Measurements from ENCODE around the gene MPV17. TPM values are rescaled to one million over a fixed set of nuclear protein-coding genes. Genes with fewer than 3 reads are reported as not detected.

The MPV17 gene
- total RNA-seq, 6 experiments from 2014 or later: 72.5 to 89.8 (median 83.5) TPM

DNA sequence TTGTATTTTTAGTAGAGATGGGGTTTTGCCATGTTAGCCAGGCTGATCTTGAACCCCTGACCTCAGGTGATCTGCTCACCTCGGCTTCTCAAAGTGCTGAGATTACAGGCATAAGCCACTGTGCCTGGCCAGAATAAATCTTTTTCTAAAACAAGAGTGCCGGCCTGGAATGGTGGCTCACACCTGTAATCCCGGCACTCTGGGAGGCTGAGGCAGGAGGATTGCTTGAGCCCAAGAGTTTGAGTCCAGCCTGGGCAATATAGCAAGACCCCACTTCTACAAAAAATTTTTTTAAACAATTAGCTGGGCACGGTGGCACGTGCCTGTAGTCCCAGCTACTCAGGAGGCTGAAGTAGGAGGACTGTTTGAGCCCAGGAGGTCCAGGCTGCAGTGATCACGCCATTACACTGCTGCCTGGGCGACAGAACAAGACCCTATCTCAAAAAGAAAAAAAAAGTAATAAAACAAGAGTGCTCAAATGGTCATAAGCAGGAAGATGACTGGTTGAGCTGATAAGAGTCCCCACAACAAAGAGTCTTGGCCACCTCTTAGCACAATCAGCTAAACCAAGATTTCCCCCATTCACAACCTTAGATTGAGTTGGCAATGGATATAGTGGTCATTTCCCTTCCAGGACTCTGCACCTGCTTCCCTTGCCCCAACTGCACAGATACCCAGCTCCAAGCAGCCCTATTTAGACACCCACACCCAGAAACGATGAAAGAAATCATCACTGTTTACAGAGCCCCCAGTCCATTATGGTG is 8.8 kb downstream of the MPV17 start:
- Mint-ChIP-seq H3K4me1 (ENCODE audit: low read depth) (no peaks in the 10 kb centered on the region), H3K27me3 (ENCODE audit: insufficient read depth) (peaks cover 3% of the 10 kb centered on the region; the same call in 1 of the 2 replicates)

GRCh38 chr2:27312152-27312551 is 10.7 kb downstream of the MPV17 start:
- TF ChIP-seq CTCF (IDR thresholded peaks at IDR 0.05): no peak
- Mint-ChIP-seq H3K4me1 (ENCODE audit: low read depth) (no peaks in the 10 kb centered on the region), H3K27ac (no peak overlapping the region), H3K4me3 (no peak overlapping the region), H3K9me3 (no peaks in the 10 kb centered on the region), H3K27me3 (ENCODE audit: insufficient read depth) (peaks cover 9% of the 10 kb centered on the region), H3K36me3 (ENCODE audit: low read depth) (peaks cover 22% of the 10 kb centered on the region)
- DNase-seq: no peak

More for the DNA sequence above, 8.8 kb downstream of the MPV17 start:
- no peak for DNase-seq
- TF ChIP-seq CTCF (IDR thresholded peaks at IDR 0.05): no peak
- Mint-ChIP-seq H3K36me3 (ENCODE audit: low read depth) (peaks cover 16% of the 10 kb centered on the region), H3K9me3 (no peaks in the 10 kb centered on the region), H3K4me3 (no peak overlapping the region), H3K27ac (no peak overlapping the region)

- H3K4me1 Mint-ChIP-seq (ENCODE audit: low read depth): no peaks in the 10 kb centered on the region
- DNase-seq: no peak
- H3K4me3 Mint-ChIP-seq: no peak overlapping the region
- TF ChIP-seq CTCF (IDR thresholded peaks at IDR 0.05): no peak
- no peaks in the 10 kb centered on the region for H3K9me3 Mint-ChIP-seq
- no peak overlapping the region for H3K27ac Mint-ChIP-seq
- H3K36me3 Mint-ChIP-seq (ENCODE audit: low read depth): peaks cover 22% of the 10 kb centered on the region
- peaks cover 23% of the 10 kb centered on the region for H3K27me3 Mint-ChIP-seq (ENCODE audit: insufficient read depth)
These were observed 13.2 kb downstream of the MPV17 start for GRCh38 chr2:27309651-27310050.

- H3K27ac Mint-ChIP-seq: no peak within 1 kb of the TSS
- H3K36me3 Mint-ChIP-seq (ENCODE audit: low read depth): peaks cover 22% of the 10 kb centered on the region
- peak; percentile 17 for DNase-seq
- H3K27me3 Mint-ChIP-seq (ENCODE audit: insufficient read depth): peaks cover 21% of the 10 kb centered on the region
- no peak within 1 kb of the TSS for H3K4me3 Mint-ChIP-seq
- no peak for TF ChIP-seq CTCF (IDR thresholded peaks at IDR 0.05)
- no peaks in the 10 kb centered on the region for H3K9me3 Mint-ChIP-seq
- no peaks in the 10 kb centered on the region for H3K4me1 Mint-ChIP-seq (ENCODE audit: low read depth)
These were observed 14.5 kb downstream of the MPV17 start, which contains the start of gene UCN for GRCh38 chr2:27308359-27308881. TSS of gene UCN (minus strand) at chr2:27308445. CDS start at chr2:27307895, 550 bp downstream.

DNA sequence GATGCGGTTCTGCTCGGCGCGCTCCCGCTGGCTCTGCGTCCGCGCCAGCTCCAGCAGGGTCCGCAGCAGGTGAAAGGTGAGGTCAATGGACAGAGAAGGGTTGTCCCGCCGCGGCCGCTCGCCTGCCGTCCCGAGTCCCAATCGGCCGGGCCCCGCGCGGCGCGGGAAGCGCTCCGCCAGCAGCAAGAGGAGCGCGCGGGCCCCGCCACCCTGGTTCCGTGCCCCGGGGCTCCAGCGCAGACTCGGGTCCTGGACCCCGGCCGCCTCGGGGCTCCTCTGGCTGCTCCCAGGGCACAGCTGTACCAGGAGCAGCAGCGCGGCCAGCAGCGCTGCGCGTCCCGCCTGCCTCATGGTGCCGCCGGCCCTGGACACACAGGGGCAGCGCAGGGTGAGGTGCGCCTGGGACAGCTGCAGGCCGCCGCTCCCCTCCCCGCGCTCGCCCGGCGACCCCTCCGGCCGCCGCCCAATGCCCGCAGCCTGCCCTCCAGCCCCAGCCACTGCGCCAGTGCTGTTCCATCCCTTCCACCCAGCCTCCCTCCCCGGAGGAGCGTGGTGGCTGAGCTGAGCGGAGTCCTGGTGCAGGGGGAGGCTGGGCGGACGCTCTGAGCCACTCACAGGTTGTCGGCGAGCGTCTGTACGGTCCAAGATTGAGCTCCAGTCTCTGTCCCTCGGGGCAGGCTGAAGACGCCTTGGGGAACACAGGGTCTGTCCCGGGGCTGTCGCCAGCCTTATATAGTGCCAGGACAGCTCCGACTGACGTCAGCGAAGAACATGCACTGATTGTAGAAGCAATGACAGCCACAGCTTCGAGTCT is 15.1 kb downstream of the MPV17 start:
- no peaks in the 10 kb centered on the region for H3K9me3 Mint-ChIP-seq
- H3K4me1 Mint-ChIP-seq (ENCODE audit: low read depth): no peaks in the 10 kb centered on the region
- no peak overlapping the region for H3K4me3 Mint-ChIP-seq
- no peak for TF ChIP-seq CTCF (IDR thresholded peaks at IDR 0.05)
- H3K27ac Mint-ChIP-seq: no peak overlapping the region
- H3K36me3 Mint-ChIP-seq (ENCODE audit: low read depth): peaks cover 22% of the 10 kb centered on the region
- peaks cover 21% of the 10 kb centered on the region for H3K27me3 Mint-ChIP-seq (ENCODE audit: insufficient read depth)
- no peak for DNase-seq
